NCI-H82 treated with DMSO at 0.1 percent for 48 hours (cell line): ENCODE data around the gene NBEAL1.
"Not testable (repeated sequence)": the region's sequence is repeated elsewhere in the genome, so short reads cannot be mapped to it uniquely, and the experiment has no call there.

Experiments used
- DNase-seq: peaks from one replicate; lab custom pipeline; 2025; ENCODE audit not compliant: unreplicated experiment; lab: John Stamatoyannopoulos, UW

Gene NBEAL1

GRCh38 chr2:203014456-203015199 is at the start of gene NBEAL1:
Gene NBEAL1 (plus strand): TSS chr2:203014875. CDS start chr2:203016385, 1,510 bp downstream.
- DNase-seq, result peak; percentile 97

- no peak for DNase-seq
Observed at GRCh38 chr2:202965810-202966460, 48.7 kb upstream of the NBEAL1 start.

- not testable (repeated sequence) for DNase-seq
Observed at GRCh38 chr2:202969404-202969803, 45.3 kb upstream of the NBEAL1 start.

GRCh38 chr2:202976809-202977208 is 37.9 kb upstream of the NBEAL1 start:
- DNase-seq, result no peak

- DNase-seq, result no peak
Observed at GRCh38 chr2:202982779-202983491, 31.7 kb upstream of the NBEAL1 start.

- no peak for DNase-seq
Observed at GRCh38 chr2:202989749-202990148, 24.9 kb upstream of the NBEAL1 start.

GRCh38 chr2:202990501-202990900 is 24.2 kb upstream of the NBEAL1 start:
- DNase-seq, result no peak

- not testable (repeated sequence) for DNase-seq
Observed at GRCh38 chr2:202997113-202997512, 17.6 kb upstream of the NBEAL1 start.

- DNase-seq, result no peak
Observed at GRCh38 chr2:203002054-203002821, 12.4 kb upstream of the NBEAL1 start.

- DNase-seq, result no peak
Observed at GRCh38 chr2:203003716-203004115, 11.0 kb upstream of the NBEAL1 start.

- no peak for DNase-seq
Observed at GRCh38 chr2:203016716-203017115, 2.0 kb downstream of the NBEAL1 start.

- no peak for DNase-seq
Observed at GRCh38 chr2:203018181-203018580, 3.5 kb downstream of the NBEAL1 start.

- DNase-seq, result no peak
Observed at GRCh38 chr2:203019142-203019541, 4.5 kb downstream of the NBEAL1 start.

- no peak for DNase-seq
Observed at GRCh38 chr2:203021991-203022390, 7.3 kb downstream of the NBEAL1 start.

- no peak for DNase-seq
Observed at GRCh38 chr2:203022751-203023150, 8.1 kb downstream of the NBEAL1 start.

GRCh38 chr2:203025592-203025991 is 10.9 kb downstream of the NBEAL1 start:
- no peak for DNase-seq

GRCh38 chr2:203030545-203030944 is 15.9 kb downstream of the NBEAL1 start:
- DNase-seq, result no peak

- DNase-seq, result no peak
Observed at GRCh38 chr2:203030991-203031390, 16.3 kb downstream of the NBEAL1 start.

- no peak for DNase-seq
Observed at GRCh38 chr2:203033395-203033794, 18.7 kb downstream of the NBEAL1 start.

- DNase-seq, result no peak
Observed at GRCh38 chr2:203035879-203036470, 21.3 kb downstream of the NBEAL1 start.

GRCh38 chr2:203037026-203037425 is 22.4 kb downstream of the NBEAL1 start:
- DNase-seq, result no peak
